Karpas-422 (cell line): ENCODE results near the gene ANKIB1. TPM values are rescaled to one million over a fixed set of nuclear protein-coding genes. Genes with fewer than 3 reads are reported as not detected.

ENCODE experiments used
- DNase-seq: peaks from one replicate; pipeline ENCODE4 v3.0.0-alpha.2; 2015
- H2AFZ ChIP-seq: fragments of 200-600 bp; sonication (generic); 2 replicates; pipeline ENCODE4 v1.6.1; 2014; ENCODE audit warnings: antibody characterized with exemption, low read length, mixed read lengths
- H3K27ac ChIP-seq: fragments of 200-600 bp; sonication (generic); 2 replicates; pipeline ENCODE4 v1.5.1; 2014; ENCODE audit warnings: mild to moderate bottlenecking, low read length, moderate library complexity
- H3K27me3 ChIP-seq: fragments of 200-600 bp; sonication (generic); 2 replicates; pipeline ENCODE4 v1.6.1; 2014; ENCODE audit warnings: low read length, mixed read lengths
- H3K36me3 ChIP-seq: fragments of 200-600 bp; sonication (generic); 2 replicates; pipeline ENCODE4 v1.6.1; 2014; ENCODE audit warnings: low read length, mixed read lengths; ENCODE audit not compliant: insufficient read depth
- H3K4me1 ChIP-seq: fragments of 200-600 bp; sonication (generic); 2 replicates; pipeline ENCODE4 v1.6.1; 2014; ENCODE audit warnings: mild to moderate bottlenecking, low read length, mixed read lengths
- H3K4me2 ChIP-seq: fragments of 200-600 bp; sonication (generic); 2 replicates; pipeline ENCODE4 v1.6.1; 2014; ENCODE audit warnings: low read length, low read depth, mild to moderate bottlenecking; ENCODE audit not compliant: poor library complexity, severe bottlenecking
- H3K4me3 ChIP-seq: fragments of 200-600 bp; sonication (generic); 2 replicates; pipeline ENCODE4 v1.5.1; 2014; ENCODE audit warnings: mild to moderate bottlenecking, antibody characterized with exemption, low read length, mixed read lengths
- H3K79me2 ChIP-seq: fragments of 200-600 bp; sonication (generic); 2 replicates; pipeline ENCODE4 v1.6.1; 2014; ENCODE audit warnings: mild to moderate bottlenecking, low read length, mixed read lengths
- H3K9ac ChIP-seq: fragments of 200-600 bp; sonication (generic); 2 replicates; pipeline ENCODE4 v1.6.0; 2014; ENCODE audit warnings: low read length
- H3K9me2 ChIP-seq: fragments of 200-600 bp; sonication (generic), shearing (Covaris generic); replicated peaks from 2 replicates; pipeline ENCODE4 v1.6.0; 2014; ENCODE audit warnings: mild to moderate bottlenecking, low read length, moderate library complexity; ENCODE audit not compliant: insufficient read depth
- H3K9me3 ChIP-seq: fragments of 300-700, 200-600 bp; sonication (generic); 2 replicates; pipeline ENCODE4 v1.6.1; 2014; ENCODE audit warnings: low read length, mixed read lengths
- H4K20me1 ChIP-seq: fragments of 200-600 bp; sonication (generic); 2 replicates; pipeline ENCODE4 v1.6.1; 2014; ENCODE audit warnings: mild to moderate bottlenecking, antibody characterized with exemption, low read length, low read depth; ENCODE audit not compliant: insufficient read depth
- total RNA-seq: library from RNA; depleted of rRNA; stranded (reverse); fragments of >200 nt; shearing (Covaris generic); gene quantifications from 2 replicates; pipeline ENCODE4 v1.2.3, GENCODE V29; 2014; ENCODE audit warnings: low replicate concordance

The ANKIB1 gene
- total RNA-seq, 1 experiment from 2014 or later, result 52.7 TPM

DNA sequence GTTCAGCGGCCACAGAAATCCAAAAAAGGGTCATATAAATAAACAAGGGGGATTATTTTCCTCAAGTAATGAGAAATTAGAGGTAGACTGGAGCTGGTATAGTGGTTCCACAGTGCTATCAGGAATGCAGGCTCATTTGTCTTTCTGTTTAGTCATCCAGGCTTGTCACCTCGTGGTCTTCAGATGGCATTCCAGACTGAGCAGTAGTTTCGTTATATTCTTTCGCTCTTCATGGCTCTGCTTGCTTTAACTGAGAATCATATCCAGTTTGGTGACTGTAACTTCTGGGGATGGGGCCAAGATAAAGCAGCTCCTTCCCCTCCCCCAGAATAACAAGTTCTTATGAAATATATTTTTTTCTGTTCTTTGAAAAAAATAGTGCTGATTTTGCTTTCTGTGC is 9.5 kb downstream of the ANKIB1 start:
- no peak for DNase-seq
- Histone ChIP-seq H3K36me3 (peaks cover 28% of the 10 kb centered on the region), H3K4me1 (peaks cover 18% of the 10 kb centered on the region), H3K4me2 (no peak overlapping the region), H3K27ac (no peak overlapping the region), H3K9me3 (no peaks in the 10 kb centered on the region), H3K79me2 (peaks cover 99% of the 10 kb centered on the region), H3K4me3 (no peak overlapping the region), H3K9me2 (no peaks in the 10 kb centered on the region), H3K27me3 (no peaks in the 10 kb centered on the region), H4K20me1 (no peaks in the 10 kb centered on the region), H2AFZ (no peak overlapping the region), H3K9ac (no peak overlapping the region)

DNA sequence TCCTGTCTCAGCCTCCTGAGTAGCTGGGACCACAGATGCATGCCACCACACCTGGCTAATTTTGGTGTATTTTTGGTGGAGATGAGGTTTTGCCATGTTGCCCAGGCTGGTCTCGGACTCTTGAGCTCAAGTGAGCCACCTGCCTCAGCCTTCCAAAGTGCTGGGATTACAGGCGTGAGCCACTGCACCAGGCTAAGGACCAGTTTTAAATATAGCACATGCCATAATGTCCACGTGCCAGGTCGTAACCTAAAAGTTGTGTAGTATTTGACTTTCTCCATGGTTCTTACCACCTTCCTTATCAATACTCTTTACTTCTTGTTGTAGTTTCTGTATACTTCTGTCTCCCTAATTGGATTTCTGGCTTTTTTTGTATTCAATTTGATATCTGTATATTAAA is 13.3 kb downstream of the ANKIB1 start:
- DNase-seq, result no peak
- H3K9ac ChIP-seq, result no peak overlapping the region
- H2AFZ ChIP-seq, result no peak overlapping the region
- no peak overlapping the region for H3K27ac ChIP-seq
- H3K27me3 ChIP-seq, result no peaks in the 10 kb centered on the region
- H3K4me2 ChIP-seq, result no peak overlapping the region
- H3K4me3 ChIP-seq, result no peak overlapping the region
- no peaks in the 10 kb centered on the region for H3K9me2 ChIP-seq
- H4K20me1 ChIP-seq, result no peaks in the 10 kb centered on the region
- H3K79me2 ChIP-seq, result peaks cover 97% of the 10 kb centered on the region
- peaks cover 26% of the 10 kb centered on the region; the same call in 1 of the 2 replicates for H3K36me3 ChIP-seq
- peaks cover 10% of the 10 kb centered on the region for H3K4me1 ChIP-seq
- peaks cover 6% of the 10 kb centered on the region; the same call in 1 of the 2 replicates for H3K9me3 ChIP-seq

DNA sequence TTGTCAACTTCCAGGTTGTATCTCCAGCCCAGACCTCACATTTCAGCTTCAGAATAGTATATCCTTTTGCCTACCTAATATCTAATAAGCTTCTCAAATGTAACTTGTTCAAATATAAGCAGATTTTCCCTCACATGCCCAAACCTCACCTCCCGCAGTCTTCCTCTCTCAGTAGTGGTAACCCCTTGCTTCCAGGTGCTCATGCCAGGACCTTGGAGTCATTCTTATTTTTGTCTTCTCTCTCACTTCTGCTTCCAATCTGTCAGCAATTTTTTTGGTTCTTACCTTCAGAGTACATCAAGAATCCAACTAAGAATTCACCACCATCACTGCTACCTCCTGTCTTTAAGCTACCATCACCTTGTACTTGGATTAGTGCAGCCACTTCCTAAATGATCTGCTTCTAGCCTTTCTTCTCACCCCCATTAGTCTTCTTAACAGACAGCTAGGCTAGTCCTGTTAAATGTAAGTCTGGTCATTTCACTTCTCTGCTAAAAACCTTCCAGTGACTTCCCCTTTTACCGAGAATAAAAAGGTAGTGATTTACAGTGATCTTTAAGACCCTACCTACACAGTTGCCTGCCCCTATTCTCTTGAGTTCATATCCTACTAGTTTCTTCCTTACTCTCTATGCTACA is 14.0 kb downstream of the ANKIB1 start:
- Histone ChIP-seq H3K27ac (0 out of 2 replicates have a peak overlapping the region, but pooled peaks have one; percentile 6), H2AFZ (no peak overlapping the region), H3K4me1 (peaks cover 10% of the 10 kb centered on the region), H3K9me2 (no peaks in the 10 kb centered on the region), H4K20me1 (no peaks in the 10 kb centered on the region), H3K27me3 (no peaks in the 10 kb centered on the region), H3K9me3 (peaks cover 6% of the 10 kb centered on the region; the same call in 1 of the 2 replicates), H3K9ac (no peak overlapping the region), H3K79me2 (peaks cover 97% of the 10 kb centered on the region), H3K36me3 (peaks cover 26% of the 10 kb centered on the region; the same call in 1 of the 2 replicates), H3K4me2 (no peak overlapping the region), H3K4me3 (no peak overlapping the region)
- no peak for DNase-seq

DNA sequence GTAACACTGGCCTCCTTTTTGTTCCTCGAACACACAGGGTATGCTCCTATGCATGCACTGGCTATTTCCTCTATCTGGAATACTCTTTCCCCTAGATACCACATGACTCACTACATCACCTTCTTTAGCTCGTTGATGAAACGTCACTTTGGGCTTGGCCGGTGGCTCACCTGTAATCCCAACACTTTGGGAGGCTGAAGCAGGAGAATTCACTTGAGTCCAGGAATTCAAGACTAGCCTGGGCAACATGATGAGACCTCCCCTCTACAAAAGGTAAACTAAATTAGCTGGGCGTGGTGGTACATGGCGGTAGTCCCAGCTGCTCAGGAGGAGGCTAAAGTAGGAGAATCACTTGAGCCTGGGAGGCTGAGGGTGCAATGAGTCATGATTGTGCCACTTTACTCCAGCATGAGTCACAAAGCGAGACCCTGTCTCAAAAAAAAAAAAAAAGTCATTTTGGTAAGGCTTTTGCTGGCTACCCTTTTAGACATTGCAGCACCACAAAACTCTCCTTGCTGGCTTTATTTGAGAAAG is 14.5 kb downstream of the ANKIB1 start:
- no peak for DNase-seq
- H3K79me2 ChIP-seq, result peaks cover 97% of the 10 kb centered on the region
- no peak overlapping the region for H3K9ac ChIP-seq
- H3K27me3 ChIP-seq, result no peaks in the 10 kb centered on the region
- H3K4me2 ChIP-seq, result no peak overlapping the region
- no peak overlapping the region for H3K4me3 ChIP-seq
- peaks cover 6% of the 10 kb centered on the region; the same call in 1 of the 2 replicates for H3K9me3 ChIP-seq
- H4K20me1 ChIP-seq, result no peaks in the 10 kb centered on the region
- no peak overlapping the region for H3K27ac ChIP-seq
- H3K4me1 ChIP-seq, result peaks cover 10% of the 10 kb centered on the region
- no peak overlapping the region for H2AFZ ChIP-seq
- H3K9me2 ChIP-seq, result no peaks in the 10 kb centered on the region
- peaks cover 26% of the 10 kb centered on the region; the same call in 1 of the 2 replicates for H3K36me3 ChIP-seq

DNA sequence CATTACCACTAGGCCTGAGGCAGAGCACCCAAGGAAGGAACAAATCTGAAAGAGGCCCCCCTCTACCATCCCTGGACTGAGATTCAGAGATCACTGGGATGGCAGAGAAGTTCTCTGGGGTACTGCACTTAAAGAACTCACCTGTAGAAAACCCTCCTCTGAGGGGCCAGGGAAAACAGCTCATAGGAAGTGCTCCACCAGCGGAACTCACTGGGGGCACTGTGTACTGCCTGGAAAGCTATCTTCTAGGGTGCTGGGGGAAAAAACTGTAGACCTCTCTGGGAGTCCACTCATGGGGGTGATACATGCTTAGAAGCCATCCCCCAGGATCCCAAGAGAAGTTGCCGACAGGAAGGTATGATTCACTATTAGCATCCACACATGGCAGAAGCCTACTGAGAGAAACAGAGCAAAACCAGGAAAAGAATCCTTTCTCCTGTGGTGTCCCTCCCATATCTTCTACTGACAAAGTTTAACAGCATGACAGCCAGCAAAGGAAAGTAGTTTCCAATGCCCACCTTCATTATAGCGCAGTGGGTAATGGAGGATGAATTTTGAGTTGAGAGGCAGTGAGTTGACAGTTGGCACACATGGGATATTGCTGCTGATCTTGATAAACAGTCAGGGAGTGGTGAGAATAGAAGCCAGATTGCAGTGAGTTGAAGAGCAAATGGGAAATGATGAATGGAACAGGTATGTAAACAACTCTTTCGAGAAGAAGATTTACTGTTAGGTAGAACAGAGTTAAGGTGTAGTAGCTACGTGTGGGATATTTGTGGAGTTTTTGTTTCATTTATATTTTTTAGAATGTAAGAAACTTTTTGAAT is 20.9 kb downstream of the ANKIB1 start:
- Histone ChIP-seq H3K9ac (no peak overlapping the region), H3K4me2 (no peak overlapping the region), H3K4me1 (no peaks in the 10 kb centered on the region), H3K36me3 (peaks cover 22% of the 10 kb centered on the region; the same call in 1 of the 2 replicates), H3K4me3 (no peak overlapping the region), H3K9me3 (peaks cover 6% of the 10 kb centered on the region; the same call in 1 of the 2 replicates), H3K27ac (no peak overlapping the region), H3K79me2 (peaks cover 100% of the 10 kb centered on the region), H4K20me1 (no peaks in the 10 kb centered on the region), H2AFZ (no peak overlapping the region), H3K9me2 (no peaks in the 10 kb centered on the region), H3K27me3 (no peaks in the 10 kb centered on the region)
- DNase-seq, result no peak

DNA sequence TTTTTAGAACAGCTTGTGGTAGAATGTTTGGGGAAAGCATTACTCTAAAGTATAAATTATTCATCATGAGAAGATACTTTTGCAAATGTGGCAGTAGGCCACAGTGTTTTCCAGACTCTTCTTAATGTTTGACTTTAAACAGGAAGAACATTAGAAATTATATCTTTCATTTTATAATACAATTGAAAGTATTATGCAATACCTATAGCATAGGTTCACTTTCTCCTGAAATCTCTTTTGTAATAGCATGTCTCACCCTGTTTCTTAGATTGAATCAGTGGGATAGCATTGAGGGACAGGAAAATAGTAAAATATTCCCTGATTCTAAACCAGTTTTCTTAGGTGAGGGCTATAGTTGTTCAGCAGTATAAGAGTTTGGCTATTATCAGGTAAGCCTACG is 23.1 kb downstream of the ANKIB1 start:
- no peaks in the 10 kb centered on the region for H3K27me3 ChIP-seq
- H3K9me3 ChIP-seq, result no peaks in the 10 kb centered on the region
- H4K20me1 ChIP-seq, result no peaks in the 10 kb centered on the region
- no peak overlapping the region for H2AFZ ChIP-seq
- H3K4me3 ChIP-seq, result no peak overlapping the region
- no peak overlapping the region for H3K4me2 ChIP-seq
- peaks cover 100% of the 10 kb centered on the region for H3K79me2 ChIP-seq
- H3K36me3 ChIP-seq, result peaks cover 1% of the 10 kb centered on the region; the same call in 1 of the 2 replicates
- no peak overlapping the region for H3K9ac ChIP-seq
- no peaks in the 10 kb centered on the region for H3K9me2 ChIP-seq
- H3K27ac ChIP-seq, result no peak overlapping the region
- no peak for DNase-seq
- peaks cover 6% of the 10 kb centered on the region; the same call in 1 of the 2 replicates for H3K4me1 ChIP-seq

DNA sequence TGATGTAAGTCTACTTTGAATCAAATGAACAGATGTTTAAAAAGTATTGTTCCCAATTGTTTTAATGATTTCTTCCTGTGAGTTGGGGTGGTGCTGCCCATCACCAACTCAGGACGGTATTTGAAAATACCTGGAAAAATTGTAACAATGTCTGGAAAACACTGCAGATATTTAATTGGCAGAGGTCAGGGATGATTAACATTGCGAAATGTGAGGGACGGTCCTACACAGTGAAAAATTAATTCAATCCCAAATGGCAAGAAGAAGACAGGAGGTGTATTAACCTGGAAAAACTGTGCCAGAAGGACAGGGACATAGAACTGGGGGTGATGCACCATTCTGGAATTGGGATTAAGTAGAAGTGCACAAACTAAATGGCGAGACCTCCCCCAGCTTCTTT is 29.6 kb downstream of the ANKIB1 start:
- Histone ChIP-seq H3K27ac (peak overlapping the region; percentile 67), H3K79me2 (peaks cover 99% of the 10 kb centered on the region), H3K27me3 (no peaks in the 10 kb centered on the region), H3K4me1 (peaks cover 54% of the 10 kb centered on the region), H3K4me2 (peak overlapping the region; percentile 76), H3K9ac (no peak overlapping the region), H4K20me1 (no peaks in the 10 kb centered on the region), H3K36me3 (no peaks in the 10 kb centered on the region), H2AFZ (no peak overlapping the region), H3K9me3 (no peaks in the 10 kb centered on the region), H3K9me2 (no peaks in the 10 kb centered on the region), H3K4me3 (peak overlapping the region; percentile 54; the same call in 1 of the 2 replicates)
- DNase-seq, result no peak

DNA sequence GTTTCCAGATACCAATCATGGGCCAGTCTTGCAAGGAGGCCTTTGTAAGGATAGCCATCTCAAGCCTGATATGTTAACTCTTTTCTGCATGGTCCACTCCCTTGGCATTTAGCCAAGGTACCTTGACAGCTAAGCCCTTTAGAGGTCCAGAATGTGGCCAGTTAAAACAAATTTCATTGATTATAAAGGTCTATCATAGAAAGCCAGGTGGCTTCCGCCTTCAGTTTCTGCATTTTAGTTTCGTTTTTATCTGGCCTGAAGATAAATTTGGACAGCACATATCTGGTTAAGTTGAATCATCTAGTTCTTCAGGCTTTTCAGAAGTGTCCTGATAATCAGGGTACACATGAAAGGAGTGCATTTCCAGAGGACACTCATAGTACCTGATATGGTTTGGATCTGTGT is 30.7 kb downstream of the ANKIB1 start:
- DNase-seq, result peak; percentile 81
- Histone ChIP-seq H3K4me1 (peaks cover 54% of the 10 kb centered on the region), H3K4me2 (peak overlapping the region; percentile 76), H3K9me2 (no peaks in the 10 kb centered on the region), H3K79me2 (peaks cover 99% of the 10 kb centered on the region), H3K27me3 (no peaks in the 10 kb centered on the region), H3K9me3 (no peaks in the 10 kb centered on the region), H3K9ac (peak overlapping the region; percentile 40), H3K36me3 (no peaks in the 10 kb centered on the region), H2AFZ (no peak overlapping the region), H3K27ac (peak overlapping the region; percentile 67), H3K4me3 (peak overlapping the region; percentile 54), H4K20me1 (no peaks in the 10 kb centered on the region)
